Cardiac muscle cell (in vitro differentiated cells and primary cell): ENCODE data around the gene PTK6. TPM values are rescaled to one million over a fixed set of nuclear protein-coding genes. Genes with fewer than 3 reads are reported as not detected.

ENCODE experiments used
- DNase-seq, 2 donors: peaks; one replicate each; pipeline versions ENCODE4 v3.0.0 to v3.0.0-alpha.2; 2010 to 2017; ENCODE audit warnings: low read depth in 1 of 2, low spot score in 1 of 2
- H3K27ac ChIP-seq: fragments of 200-600 bp; sonication (generic); 2 replicates; pipeline ENCODE4 v1.5.1; 2016
- H3K27me3 ChIP-seq: fragments of 200-600 bp; sonication (generic); 2 replicates; pipeline ENCODE4 v1.6.0; 2016; ENCODE audit warnings: control low read depth
- H3K36me3 ChIP-seq: fragments of 200-600 bp; sonication (generic); 2 replicates; pipeline ENCODE4 v1.5.1; 2016; ENCODE audit warnings: control low read depth
- H3K4me1 ChIP-seq: fragments of 200-600 bp; sonication (generic); 2 replicates; pipeline ENCODE4 v1.8.1; 2017; ENCODE audit warnings: low read depth, mild to moderate bottlenecking, mixed run types
- H3K4me3 ChIP-seq: fragments of 200-600 bp; sonication (generic); 2 replicates; pipeline ENCODE4 v1.5.1; 2016; ENCODE audit warnings: mild to moderate bottlenecking
- H3K9me3 ChIP-seq: fragments of 200-600 bp; sonication (generic); 2 replicates; pipeline ENCODE4 v1.5.1; 2017; ENCODE audit warnings: low read depth, mild to moderate bottlenecking, control low read depth
- CTCF ChIP-seq: IDR thresholded peaks from 2 replicates; pipeline ENCODE4 v1.5.1; 2012; ENCODE audit warnings: low read depth, mild to moderate bottlenecking, low read length
- polyA plus RNA-seq: library from polyadenylated mRNA; unstranded; fragments of >200 nt; fragmentation: Nextera tagmentation; extraction: Ambion mirVana; gene quantifications from 2 replicates; pipeline ENCODE4 v1.2.1, GENCODE V29; 2016
- total RNA-seq: library from RNA; depleted of rRNA; stranded (reverse); fragments of >200 nt; gene quantifications from 2 replicates; pipeline ENCODE4 v1.2.3, GENCODE V29; 2016

The PTK6 gene
- total and polyA plus RNA-seq, 2 experiments from 2014 or later, result 0.38 TPM; not detected in 1

- DNase-seq, result no peak
- no peak overlapping the region for H3K27ac ChIP-seq
- TF ChIP-seq CTCF, result no peak
- H3K9me3 ChIP-seq, result no peaks in the 10 kb centered on the region
- H3K4me1 ChIP-seq, result no peaks in the 10 kb centered on the region
- H3K27me3 ChIP-seq, result no peaks in the 10 kb centered on the region
- no peak overlapping the region for H3K4me3 ChIP-seq
- no peaks in the 10 kb centered on the region for H3K36me3 ChIP-seq
Observed at GRCh38 chr20:63566395-63567135, 29.4 kb upstream of the PTK6 start.

GRCh38 chr20:63565699-63566335, 28.6 kb upstream of the PTK6 start:
- no peak for TF ChIP-seq CTCF
- Histone ChIP-seq H3K9me3 (no peaks in the 10 kb centered on the region), H3K36me3 (no peaks in the 10 kb centered on the region), H3K27ac (no peak overlapping the region), H3K4me3 (no peak overlapping the region), H3K27me3 (no peaks in the 10 kb centered on the region), H3K4me1 (no peaks in the 10 kb centered on the region)
- DNase-seq, result no peak

- Histone ChIP-seq H3K36me3 (no peaks in the 10 kb centered on the region), H3K4me1 (no peaks in the 10 kb centered on the region), H3K9me3 (no peaks in the 10 kb centered on the region), H3K4me3 (no peak overlapping the region), H3K27me3 (no peaks in the 10 kb centered on the region), H3K27ac (no peak overlapping the region)
- no peak for DNase-seq
- TF ChIP-seq CTCF, result no peak
Observed at GRCh38 chr20:63565021-63565698, 28.0 kb upstream of the PTK6 start.

GRCh38 chr20:63564036-63564810, 27.0 kb upstream of the PTK6 start:
- no peak overlapping the region for H3K4me3 ChIP-seq
- no peak overlapping the region for H3K27ac ChIP-seq
- no peak for TF ChIP-seq CTCF
- no peaks in the 10 kb centered on the region for H3K27me3 ChIP-seq
- H3K36me3 ChIP-seq, result no peaks in the 10 kb centered on the region
- H3K4me1 ChIP-seq, result no peaks in the 10 kb centered on the region
- DNase-seq, result no peak
- H3K9me3 ChIP-seq, result no peaks in the 10 kb centered on the region

GRCh38 chr20:63563225-63563935, 26.2 kb upstream of the PTK6 start:
- Histone ChIP-seq H3K36me3 (no peaks in the 10 kb centered on the region), H3K27ac (no peak overlapping the region), H3K4me3 (no peak overlapping the region), H3K4me1 (no peaks in the 10 kb centered on the region), H3K9me3 (no peaks in the 10 kb centered on the region), H3K27me3 (no peaks in the 10 kb centered on the region)
- TF ChIP-seq CTCF, result no peak
- DNase-seq, result no peak
